GM19455 (cell line): ENCODE data around the gene KMT5C.
"Not testable (repeated sequence)": the region's sequence is repeated elsewhere in the genome, so short reads cannot be mapped to it uniquely, and the experiment has no call there.

Experiments
- ATAC-seq: cut with Tn5 transposase; IDR thresholded peaks from one replicate; pipeline ENCODE4 v1.9.1; 2021; ENCODE audit not compliant: unreplicated experiment

The KMT5C gene

GRCh38 chr19:55316646-55317045 is 23.0 kb upstream of the KMT5C start:
- no peak for ATAC-seq

- no peak for ATAC-seq
Observed at GRCh38 chr19:55319785-55320184, 19.9 kb upstream of the KMT5C start.

- ATAC-seq = no peak
Observed at GRCh38 chr19:55320844-55321419, 18.7 kb upstream of the KMT5C start.

GRCh38 chr19:55321466-55322137 is 18.1 kb upstream of the KMT5C start:
- no peak for ATAC-seq

- no peak for ATAC-seq
Observed at GRCh38 chr19:55322204-55322885, 17.3 kb upstream of the KMT5C start.

GRCh38 chr19:55324662-55325061 is 15.0 kb upstream of the KMT5C start:
- no peak for ATAC-seq

DNA sequence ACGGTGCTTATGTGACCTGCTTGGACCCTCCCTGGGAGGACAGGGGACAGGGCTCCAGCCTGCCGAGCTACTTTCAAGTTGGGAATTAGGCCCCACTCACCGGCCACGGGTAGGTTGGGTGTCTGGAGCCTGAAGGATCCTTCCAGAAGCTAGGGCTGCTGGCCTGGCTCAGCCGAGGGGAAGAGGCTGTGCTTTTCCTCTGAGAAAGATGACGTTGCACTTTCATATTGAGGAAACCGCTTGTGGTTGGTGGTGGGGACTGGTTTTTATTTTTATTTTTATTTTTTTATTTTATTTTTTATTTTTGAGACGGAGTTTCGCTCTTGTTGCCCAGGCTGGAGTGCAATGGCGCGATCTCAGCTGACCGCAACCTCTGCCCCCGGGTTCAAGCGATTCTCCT is 14.5 kb upstream of the KMT5C start, which contains the start of gene TMEM150B:
TSS of gene TMEM150B (minus strand) at position 170 of the 400 bp plus-strand sequence. CDS start 4,305 bp downstream, outside the sequence.
- ATAC-seq = no peak

DNA sequence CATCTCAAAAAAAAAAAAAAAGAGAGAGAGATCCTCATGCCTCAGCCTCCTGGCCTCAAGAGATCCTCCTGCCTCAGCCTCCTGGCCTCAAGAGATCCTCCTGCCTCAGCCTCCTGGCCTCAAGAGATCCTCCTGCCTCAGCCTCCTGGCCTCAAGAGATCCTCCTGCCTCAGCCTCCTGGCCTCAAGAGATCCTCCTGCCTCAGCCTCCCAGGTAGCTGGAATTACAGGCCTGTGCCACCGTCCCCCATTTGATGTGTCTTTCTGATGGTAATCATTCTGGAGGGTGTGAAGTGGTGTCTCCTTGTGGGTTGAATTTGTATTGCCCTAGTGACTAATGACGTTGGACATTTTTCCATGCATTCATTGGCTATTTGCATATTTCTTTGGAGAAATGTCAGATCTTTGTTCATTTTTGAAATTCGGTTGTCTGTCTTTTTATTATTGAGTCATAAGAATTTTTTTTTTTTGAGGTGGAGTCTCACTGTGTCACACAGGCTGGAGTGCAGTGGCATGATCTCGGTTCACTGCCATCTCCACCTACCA is 10.8 kb upstream of the KMT5C start:
- ATAC-seq = not testable (repeated sequence)

GRCh38 chr19:55329791-55330190 is 9.9 kb upstream of the KMT5C start:
- not testable (repeated sequence) for ATAC-seq

GRCh38 chr19:55333870-55334269 is 5.8 kb upstream of the KMT5C start:
- no peak for ATAC-seq

GRCh38 chr19:55336101-55336500 is 3.6 kb upstream of the KMT5C start:
- no peak for ATAC-seq

DNA sequence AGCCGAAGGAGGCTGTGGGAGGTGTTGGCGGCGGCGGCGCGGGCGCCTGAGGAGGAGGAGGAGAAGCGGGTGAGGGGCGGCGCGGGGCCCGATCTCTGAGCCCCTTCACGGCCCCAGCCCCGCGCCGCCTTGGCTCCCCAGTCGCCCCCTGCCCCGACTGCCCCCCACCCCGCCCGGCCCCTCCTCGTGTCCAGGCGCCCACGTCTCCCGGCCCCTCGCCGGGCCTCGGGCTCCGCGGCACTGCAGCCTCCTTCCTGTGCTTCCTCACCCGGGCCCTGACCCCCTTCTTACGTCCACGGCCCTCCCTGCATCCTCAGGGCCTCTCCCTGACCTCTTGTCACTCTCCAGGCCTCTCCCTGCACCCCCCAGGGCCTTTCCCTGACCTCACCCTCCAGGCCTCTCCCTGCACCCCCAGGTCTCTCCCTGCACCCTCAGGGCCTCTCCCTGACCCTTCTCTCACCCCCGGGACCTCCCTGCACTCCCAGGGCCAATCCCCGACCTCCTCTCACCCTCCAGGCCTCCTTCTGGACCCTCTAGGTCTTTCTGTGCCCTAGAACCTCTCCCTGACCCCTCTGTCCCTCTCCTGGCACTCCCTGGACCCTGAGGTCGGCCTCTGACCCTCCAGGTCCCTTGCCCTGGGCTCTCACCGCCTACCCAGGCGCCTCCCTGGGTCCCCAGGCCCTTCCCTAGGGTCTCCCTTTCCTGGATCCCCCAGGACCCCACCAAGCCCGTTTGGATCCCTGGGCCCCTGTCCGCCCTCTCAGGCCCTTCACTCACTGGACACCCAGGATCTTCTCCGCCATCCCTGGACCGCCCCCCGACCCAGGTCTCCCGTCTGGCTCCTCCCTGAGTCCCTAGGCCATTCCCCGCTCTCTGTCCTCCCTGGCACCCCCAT is 460 bp downstream of the KMT5C start:
- no peak for ATAC-seq

- no peak for ATAC-seq
Observed at GRCh38 chr19:55340784-55341147, 1.1 kb downstream of the KMT5C start.

- no peak for ATAC-seq
Observed at GRCh38 chr19:55341171-55341588, 1.5 kb downstream of the KMT5C start.

DNA sequence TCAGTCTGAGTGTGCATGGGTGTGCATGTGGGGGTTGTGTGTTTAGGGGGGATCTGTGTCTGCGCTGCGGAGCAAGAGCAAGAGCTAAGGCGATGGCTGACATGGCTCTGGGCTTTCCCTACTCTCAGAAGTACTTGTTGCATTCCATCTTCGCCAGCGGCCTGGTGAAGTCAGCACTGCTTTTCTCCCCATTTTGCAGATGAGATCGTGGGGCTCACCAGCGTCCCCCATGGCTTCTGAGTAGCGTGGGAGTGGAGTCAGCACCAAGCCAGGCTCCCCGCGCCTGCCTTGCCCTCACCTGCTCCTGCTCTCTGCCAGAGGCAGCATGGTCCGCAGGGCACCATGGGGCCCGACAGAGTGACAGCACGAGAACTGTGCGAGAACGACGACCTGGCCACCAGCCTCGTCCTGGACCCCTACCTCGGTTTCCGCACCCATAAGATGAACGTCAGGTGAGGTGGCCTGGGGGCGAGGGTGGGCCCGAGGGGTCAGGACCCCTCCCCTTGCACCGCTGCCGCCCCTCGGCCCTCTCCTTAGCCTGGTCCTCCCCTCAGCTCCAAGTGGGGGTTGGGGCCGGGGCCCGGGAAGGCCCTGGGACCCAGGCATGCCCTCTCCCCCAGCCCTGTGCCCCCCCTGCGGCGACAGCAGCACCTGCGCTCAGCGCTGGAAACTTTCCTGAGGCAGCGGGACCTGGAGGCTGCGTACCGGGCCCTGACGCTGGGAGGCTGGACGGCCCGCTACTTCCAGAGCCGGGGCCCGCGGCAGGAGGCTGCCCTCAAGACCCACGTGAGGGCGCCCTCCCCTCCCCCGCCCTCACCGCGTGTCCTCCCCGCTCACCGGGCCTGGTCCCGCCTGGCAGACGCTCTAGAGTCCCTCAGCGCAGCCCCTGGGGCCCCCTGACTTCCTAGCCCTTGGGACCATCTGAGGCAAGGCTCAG is 2.2 kb downstream of the KMT5C start:
- no peak for ATAC-seq

- no peak for ATAC-seq
Observed at GRCh38 chr19:55344444-55344843, 4.8 kb downstream of the KMT5C start.

DNA sequence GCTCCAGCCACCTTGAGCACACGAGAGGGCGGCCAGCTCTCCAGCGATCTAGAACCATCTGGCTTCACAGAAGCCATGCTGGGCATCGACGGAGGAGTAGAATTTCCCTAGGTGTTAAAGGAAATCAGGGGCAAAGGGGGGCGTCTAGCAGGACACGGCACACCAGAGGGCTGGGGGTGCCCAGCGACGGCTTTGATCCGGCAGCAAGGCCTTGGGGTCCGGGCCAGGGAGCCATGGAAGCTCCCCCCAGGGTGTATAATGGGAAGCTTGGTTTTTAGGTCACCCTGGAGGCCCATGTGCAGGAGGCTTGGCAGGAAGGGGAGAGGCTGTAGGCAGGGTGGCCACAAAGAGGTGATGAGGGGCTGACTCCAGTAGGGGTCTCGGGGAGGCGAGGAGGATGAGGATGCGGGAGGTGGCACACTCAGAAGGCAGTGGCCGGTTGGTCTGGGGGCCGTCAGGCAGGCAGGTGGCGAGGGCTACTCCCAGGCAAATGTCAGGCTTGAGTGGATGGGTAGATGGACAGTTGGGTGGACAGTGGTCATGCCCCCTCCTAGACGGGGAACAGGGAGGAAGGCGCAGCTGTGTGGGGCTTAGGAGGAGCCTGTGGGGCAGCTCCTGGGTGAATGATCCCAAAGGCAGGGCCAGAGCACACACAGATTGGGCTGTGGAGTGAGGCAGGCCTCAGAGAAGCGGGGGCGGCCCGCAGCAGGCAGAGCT is 5.6 kb downstream of the KMT5C start:
- no peak for ATAC-seq

GRCh38 chr19:55345818-55346724 is 6.4 kb downstream of the KMT5C start:
- ATAC-seq = no peak
